ENCODE measurements around the gene POLR2H. TPM values are rescaled to one million over a fixed set of nuclear protein-coding genes. Genes with fewer than 3 reads are reported as not detected.
A peak's percentile ranks its signal among the peaks of the same experiment; 100 is the strongest.

The POLR2H gene
- total RNA-seq, 1 donor from 2014 or later = 51.7 TPM

DNA sequence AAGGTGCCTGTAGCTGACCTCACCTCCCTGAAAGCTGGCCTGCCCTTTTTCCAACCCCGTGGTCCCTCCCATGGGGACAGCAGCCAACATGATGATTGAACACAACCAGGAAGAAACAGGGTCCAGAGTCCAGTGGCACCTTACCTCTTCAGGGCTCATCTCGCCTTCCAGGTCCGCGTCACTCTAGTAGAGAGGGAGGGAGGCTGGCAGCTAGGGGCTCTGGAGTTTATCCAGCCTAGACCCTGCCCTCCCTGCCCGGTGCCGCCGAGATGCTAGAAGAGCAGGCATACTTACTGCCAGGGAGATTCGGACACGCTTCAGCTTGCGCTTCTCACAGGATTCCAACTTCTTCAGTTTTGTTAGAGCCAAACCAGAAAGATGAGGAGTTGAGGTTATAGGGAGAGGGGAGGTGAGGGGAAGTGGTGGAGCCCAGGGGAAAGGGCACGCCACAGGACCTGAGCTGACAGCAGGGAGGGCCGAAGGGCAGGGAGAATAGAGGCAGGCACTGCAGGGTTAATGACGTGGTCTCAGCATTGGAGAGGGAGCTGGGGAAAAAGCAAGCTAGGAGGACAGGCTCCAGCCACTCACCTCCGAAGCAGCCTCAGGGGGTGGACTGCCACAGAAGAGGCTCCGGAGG, 9.2 kb upstream of the POLR2H start:
- DNase-seq (ENCODE audit: low spot score) = no peak

DNA sequence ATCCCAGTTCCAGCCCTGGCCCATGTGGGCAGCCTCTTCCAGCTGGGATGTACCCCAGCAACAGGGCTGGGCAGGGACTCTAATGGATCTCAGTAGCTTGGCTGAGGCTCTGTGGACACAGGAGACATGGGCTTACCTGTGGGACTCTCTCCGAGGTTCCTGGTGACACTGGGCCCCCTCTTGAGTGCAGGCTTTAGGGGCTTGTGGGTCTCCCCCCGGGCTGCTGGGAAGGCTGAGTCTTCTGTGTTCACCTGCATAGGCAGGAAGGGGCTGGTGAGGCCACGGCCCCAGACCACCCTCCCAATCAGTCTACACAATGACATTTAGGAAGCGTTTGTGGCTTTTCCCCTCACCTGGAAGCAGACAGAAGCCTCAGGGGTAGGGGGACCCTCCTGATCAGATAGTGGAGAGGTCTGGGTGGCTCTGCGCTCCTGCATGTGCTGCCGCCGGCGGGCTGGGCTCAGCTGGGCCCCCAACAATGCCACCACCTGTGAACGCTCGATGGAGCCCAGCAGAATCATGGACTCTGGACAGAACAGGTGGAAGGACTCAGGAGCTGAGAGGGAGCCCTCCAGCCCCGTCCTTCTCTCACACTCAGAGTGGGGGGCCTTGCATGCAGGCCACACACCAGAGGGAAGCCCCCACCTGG, 8.5 kb upstream of the POLR2H start:
- no peak for DNase-seq (ENCODE audit: low spot score)

GRCh38 chr3:184353546-184353941, 8.0 kb upstream of the POLR2H start:
- no peak for DNase-seq (ENCODE audit: low spot score)

- no peak for DNase-seq (ENCODE audit: low spot score)
Measured at GRCh38 chr3:184354121-184354728, 7.3 kb upstream of the POLR2H start.

DNA sequence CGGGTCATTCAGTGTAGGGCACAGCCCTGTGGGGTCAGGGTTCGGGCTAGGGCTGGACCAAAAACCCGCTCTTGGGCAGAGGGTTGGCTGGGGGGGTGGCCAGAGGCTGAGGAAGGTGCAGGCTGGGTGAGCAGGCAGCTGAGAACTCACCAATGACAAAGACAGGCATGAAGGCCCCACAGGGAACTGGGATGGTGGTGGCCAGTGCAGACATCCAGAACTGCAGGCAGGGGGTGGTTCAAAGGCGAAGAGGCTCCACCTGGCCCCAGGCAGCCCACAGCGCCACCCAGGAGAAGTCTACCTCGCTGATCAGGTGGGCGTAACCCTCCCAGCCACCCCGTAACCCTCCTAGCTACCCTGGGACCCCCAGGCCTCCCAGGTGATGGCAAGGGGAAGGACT, 6.8 kb upstream of the POLR2H start:
- DNase-seq (ENCODE audit: low spot score) = no peak

GRCh38 chr3:184355261-184356040, 6.1 kb upstream of the POLR2H start:
- DNase-seq (ENCODE audit: low spot score) = no peak

DNA sequence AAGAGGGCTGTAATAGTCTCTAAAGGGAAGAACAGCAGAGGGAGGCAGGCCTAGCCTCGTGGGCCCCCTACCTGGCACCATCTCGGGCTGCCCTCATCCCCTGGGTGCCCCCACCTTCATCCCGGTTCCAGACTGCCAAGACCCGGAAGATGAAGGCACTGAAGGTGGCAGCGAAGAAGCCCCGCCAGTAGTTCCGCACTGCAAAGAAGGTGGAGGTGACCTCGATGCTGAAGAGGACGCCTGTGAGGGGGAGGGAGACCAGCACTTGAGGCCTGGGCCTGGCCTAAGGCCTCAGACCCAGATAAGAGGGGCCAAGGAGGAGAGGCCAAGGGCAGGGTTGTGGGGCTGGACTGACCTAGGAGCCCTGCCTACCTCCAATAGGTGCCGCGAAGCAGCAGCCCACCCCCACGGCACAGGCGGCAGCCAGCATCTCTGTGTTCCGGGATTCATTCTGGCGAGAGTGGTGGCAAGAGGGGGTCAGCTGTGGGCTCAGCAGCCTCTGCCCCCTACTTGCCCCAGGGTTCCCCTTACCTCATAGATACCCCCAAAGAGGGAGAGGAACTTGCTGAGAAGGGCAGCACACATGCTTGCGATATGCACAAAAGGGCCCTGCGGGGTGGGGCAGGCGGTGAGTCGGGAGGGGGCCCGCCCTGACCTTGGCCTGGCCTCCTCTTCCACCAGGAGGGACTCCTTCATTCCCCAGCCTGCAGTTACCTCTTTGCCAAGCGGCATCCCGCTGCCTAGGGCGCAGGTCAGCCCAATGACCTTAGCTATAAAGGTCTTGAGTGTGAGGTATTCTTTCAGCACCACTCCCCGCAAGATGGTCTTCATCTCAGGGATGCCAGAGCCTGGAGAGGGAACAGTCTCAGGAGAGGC, 4.0 kb upstream of the POLR2H start:
- no peak for DNase-seq (ENCODE audit: low spot score)

DNA sequence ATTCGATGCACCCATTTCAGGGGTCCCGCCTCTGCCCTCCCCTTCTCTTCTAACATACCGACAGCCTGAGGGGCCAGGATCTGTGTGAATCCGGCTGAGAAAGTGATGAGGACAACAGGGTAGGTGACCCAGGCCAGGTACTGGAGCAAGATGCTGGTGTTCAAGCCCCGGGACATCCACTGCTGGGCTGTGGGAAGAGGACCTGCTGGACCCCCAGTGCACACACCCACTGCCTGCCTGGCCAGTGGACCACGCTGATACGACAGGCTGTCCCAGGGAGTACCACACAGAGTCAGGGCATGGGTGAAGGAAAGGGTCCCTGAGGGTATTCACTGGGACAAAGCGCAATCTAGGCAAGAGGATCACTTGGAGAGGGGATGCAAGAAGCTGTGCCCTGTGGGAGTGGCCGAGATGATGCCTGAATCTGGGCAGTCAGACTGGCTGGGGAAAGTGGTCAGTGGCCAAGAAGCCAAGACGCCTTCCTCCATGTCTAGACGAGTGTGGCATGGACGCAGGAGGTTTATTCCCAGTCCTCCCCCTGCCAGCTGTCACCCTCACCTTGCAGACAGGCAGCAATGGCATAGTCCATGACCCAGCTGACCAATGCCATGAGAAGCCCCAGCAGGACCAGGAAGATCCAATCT, 3.3 kb upstream of the POLR2H start:
- no peak for DNase-seq (ENCODE audit: low spot score)

DNA sequence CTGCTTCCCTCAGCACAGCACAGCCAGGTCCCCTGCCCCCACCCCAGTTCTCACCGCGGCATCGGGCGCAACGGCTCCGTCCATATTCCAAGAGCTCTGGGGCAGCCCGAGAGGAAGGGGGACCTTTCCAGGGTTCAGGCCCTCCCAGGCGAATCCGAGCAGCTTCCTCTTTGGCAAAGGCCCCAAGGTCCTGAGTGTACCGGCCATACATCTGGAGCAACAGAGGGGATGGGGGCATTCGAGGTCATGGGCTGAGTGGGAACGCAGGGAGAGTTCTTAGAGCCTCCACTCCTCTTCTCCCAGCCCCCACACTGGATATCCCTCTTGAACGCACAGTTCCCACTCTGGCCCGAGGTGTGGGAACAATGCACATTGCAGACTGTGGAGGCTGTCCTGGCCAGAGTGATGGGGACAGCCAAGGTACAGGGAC, 2.6 kb upstream of the POLR2H start:
- no peak for DNase-seq (ENCODE audit: low spot score)

GRCh38 chr3:184359610-184360009, 1.9 kb upstream of the POLR2H start:
- no peak for DNase-seq (ENCODE audit: low spot score)

DNA sequence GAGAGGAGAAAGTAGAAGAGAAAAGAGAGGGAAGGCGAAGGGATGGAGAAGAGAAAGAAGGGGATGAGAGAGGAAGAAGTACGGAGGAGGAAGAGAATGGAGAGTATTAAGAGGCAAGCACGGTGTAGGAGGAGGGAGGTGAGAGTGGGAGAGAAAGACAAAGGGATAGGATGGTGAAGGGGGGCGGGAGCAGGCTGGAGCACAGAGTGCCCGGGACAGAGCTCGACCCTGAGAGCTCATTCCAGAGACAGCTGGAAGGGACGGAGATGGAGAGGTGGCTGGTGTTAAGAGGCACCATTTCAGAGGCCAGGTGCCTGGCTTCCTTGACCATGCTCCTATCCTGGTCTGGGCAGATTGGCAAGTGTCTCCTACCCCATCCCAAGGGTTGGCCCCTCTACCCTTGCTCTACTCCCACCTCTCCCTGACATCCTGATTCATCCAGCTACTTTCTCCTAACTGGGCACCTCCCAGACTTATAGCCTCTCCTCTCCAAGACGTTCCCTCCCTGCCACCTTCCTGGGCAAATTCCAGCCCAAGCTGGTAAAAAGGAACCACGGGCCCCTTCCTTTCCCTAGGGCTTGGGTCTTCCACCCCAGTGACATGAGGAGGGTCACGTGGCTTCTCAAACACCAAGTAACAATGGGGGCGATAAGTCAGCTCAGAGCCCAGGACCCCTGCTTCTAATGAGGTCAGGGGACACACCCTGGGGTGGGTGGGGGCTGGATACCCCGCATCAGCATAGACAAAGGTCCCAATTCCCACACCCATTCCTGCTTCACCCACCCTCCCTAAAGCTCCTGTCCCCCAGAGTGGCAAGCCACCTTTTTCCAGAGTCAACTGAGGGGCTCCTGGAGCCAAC, 1.2 kb upstream of the POLR2H start:
- DNase-seq (ENCODE audit: low spot score) = no peak

DNA sequence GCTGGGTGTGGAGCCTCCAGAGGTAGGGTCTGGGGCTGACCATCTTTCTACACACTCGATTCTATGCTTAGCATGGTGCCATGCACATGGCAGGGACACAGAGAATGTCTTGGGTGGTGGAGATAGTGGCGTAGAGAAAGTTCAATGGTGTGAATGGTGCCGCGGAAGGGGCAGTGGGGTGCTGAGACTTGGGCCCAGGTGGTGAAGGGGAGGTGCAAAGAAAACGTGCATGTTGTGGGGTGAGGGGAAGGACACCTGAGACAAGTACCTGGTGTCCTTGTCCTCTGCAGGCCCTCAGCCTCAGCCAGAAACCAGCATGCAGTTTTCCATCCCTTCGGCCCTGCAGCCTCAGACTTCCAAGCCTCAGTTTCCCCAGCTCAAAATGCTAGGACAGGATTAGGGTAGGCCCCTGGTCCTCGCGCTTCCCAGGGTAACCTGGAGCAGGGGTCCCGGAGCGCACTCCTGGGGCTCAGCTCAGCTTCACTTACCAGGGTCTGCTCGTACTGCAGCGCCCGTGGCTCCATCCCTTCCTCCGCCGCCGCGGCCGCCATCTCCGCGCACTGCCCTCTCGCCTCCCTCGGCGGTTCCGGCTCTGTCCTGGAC, 480 bp upstream of the POLR2H start:
- DNase-seq (ENCODE audit: low spot score) = no peak

DNA sequence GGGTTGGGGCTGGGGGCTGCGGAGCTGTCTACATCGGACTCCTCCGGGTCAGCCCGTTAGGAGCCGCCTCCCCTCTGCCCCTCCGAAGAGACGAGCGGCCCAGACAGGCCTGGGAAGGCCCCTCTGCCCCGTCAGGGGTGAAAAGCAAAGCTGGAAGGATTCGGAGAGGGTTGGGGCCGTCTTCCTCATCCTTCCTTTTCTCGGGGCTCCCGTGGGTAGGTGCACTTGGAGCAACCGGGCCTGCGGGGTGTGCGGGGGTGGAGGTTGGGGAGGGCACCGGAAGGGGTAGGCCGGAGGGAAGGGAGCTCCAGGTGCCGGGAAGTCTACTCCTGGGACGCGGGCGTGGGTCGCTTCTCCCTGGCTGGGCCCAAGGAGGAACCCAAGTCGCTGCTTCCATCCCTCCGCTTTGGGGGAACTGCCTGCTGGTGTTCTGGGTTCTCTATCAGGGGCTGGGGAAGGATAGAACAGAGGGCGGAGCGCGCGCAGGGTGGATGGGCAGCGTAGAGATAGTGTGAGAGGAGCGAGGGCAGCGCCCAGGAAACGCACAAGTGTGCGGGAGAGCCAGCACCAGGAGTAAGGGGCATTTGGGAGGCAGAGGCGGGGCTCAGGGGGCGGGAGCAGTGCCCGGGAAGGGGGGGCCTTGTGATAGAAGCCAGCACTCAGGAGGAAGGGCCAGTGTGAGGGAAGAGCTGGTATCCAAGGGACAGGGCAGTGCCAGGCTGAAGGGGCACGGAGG, 590 bp downstream of the POLR2H start:
- no peak for DNase-seq (ENCODE audit: low spot score)

- DNase-seq (ENCODE audit: low spot score) = peak; percentile 97
Measured at GRCh38 chr3:184362668-184363546, 1.4 kb downstream of the POLR2H start.

DNA sequence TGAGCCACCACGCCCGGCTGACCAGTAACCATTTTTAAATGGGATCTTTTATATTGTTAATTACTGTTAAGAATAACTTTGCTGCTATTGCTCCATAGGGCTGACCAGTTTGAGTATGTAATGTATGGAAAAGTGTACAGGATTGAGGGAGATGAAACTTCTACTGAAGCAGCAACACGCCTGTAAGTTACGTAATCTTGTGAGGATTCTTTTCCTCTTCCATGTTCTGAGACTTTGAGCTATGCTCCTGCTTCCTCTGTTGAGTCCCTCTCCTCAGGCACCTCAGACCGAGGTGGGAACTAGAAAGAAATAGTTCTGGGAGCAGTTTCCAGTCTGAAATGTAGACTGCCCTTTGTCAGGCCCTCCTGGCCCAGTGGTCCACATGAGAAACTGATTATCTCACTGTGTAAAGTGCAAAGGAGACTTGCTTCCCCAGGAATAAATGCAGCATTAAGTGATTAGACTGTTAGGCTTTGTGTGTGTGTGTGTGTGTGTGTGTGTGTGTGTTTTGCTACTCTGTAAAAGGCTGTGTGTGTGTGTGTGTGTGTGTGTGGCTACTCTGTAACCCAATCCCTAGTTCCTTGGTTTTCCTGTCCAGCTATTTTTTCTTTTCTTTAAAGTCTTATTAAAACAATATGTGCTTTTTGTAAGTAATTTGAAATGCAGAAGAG, 5.2 kb downstream of the POLR2H start:
- no peak for DNase-seq (ENCODE audit: low spot score)

DNA sequence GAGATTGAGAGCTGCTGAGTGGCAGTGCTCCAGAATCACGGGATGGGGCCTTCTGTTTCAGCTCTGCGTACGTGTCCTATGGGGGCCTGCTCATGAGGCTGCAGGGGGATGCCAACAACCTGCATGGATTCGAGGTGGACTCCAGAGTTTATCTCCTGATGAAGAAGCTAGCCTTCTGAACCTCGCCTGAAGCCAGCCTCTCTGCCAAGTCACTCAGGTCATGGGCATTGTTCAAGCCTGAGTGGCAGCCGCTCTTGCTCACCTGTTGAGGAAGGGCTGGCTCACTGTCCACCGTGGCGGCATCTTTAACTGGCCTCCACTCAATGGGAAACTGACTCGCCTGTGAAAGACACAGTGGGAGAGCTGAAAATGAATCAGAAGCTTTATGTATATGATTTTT, 6.6 kb downstream of the POLR2H start:
- no peak for DNase-seq (ENCODE audit: low spot score)
